ENCODE data around the gene MAP3K14.
"Not testable (repeated sequence)": the region's sequence is repeated elsewhere in the genome, so short reads cannot be mapped to it uniquely, and the experiment has no call there.

MAP3K14 gene

GRCh38 chr17:45302220-45302619 lies 14.6 kb downstream of the MAP3K14 start:
- DNase-seq (ENCODE audit: low read depth in 4 of 4, low spot score in 1 of 4): not testable (repeated sequence)

- DNase-seq (ENCODE audit: low read depth in 4 of 4, low spot score in 1 of 4): no peak
These were observed 15.1 kb downstream of the MAP3K14 start for GRCh38 chr17:45301674-45302073.

- no peak for DNase-seq (ENCODE audit: low read depth in 4 of 4, low spot score in 1 of 4)
These were observed 16.6 kb downstream of the MAP3K14 start for GRCh38 chr17:45300060-45300751.

GRCh38 chr17:45299361-45299760 lies 17.5 kb downstream of the MAP3K14 start:
- DNase-seq (ENCODE audit: low read depth in 4 of 4, low spot score in 1 of 4): no peak

- DNase-seq (ENCODE audit: low read depth in 4 of 4, low spot score in 1 of 4): no peak
These were observed 18.1 kb downstream of the MAP3K14 start for GRCh38 chr17:45298546-45299285.

DNA sequence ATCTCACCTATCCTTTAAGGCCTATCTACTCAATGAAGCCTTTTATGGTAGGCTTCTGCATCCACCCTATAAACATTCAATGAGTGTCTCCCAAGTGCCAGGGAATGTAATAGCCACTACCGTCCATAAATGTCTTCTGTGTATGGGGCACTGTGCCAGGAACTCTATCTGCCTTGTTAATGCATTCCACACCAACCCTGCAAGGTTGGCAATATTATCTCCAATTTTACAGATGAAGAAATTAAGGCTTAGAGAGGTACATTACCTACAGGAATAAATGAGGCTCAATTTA lies 20.0 kb downstream of the MAP3K14 start:
- no peak for DNase-seq (ENCODE audit: low read depth in 4 of 4, low spot score in 1 of 4)

DNA sequence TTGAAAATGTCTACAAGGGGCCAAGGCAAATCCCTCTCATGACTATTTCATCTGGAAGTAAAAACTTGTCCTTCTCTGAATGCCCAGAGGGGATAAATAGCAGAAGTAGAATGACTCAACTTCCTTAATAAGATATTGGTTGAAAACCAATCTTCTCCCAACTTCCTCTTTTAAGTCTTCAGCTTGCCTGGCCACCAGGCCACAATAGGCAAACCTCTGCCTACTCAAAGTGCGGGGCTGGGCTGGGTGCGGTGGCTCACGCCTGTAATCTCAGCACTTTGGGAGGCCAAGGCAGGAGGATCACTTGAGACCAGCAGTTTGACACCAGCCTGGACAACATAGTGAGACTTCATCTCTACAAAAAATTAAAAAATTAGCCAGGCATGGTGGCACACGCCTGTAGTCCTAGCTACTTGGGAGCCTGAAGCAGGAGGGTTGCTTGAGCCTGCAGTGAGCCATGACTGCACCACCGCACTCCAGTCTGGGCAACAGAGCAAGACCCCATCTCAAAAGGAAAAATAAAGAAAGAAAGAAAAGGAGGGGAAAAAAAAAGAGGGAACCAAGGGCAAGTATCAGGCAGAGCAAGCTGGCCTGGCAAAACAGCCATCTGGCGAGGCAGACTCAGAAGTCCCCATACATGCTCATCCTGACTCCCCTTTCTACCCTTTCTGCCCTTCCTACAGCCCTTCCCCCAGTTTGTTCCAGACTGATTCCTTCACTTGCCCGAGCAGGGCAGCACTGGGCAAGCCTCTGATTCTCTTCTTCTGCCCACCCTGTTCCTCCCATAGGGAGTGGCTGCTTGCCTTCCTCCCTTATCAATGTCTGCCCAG lies 20.6 kb downstream of the MAP3K14 start:
- DNase-seq (ENCODE audit: low read depth in 4 of 4, low spot score in 1 of 4): no peak

DNA sequence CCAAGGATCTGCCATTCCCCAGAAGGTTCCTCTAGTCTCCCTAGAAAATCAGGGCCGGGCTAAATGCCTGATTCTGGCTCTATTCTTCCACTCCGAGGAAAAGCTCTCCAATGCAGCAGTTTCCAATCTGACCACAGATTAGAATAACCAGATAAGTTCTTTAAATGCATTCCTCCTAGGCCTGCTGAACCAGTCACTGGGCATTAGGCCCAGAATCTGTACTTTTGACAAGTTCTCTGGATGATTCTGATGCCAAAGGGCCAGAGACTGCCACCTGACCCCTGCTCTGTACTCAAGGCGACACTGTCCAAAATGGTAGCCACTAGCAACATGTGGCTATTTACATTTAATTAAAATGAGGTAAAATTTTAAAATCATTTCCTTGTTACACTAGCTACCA lies 22.3 kb downstream of the MAP3K14 start:
- DNase-seq (ENCODE audit: low read depth in 4 of 4, low spot score in 1 of 4): no peak

GRCh38 chr17:45293413-45294211 lies 23.2 kb downstream of the MAP3K14 start:
- no peak for DNase-seq (ENCODE audit: low read depth in 4 of 4, low spot score in 1 of 4)

GRCh38 chr17:45292696-45293412 lies 24.0 kb downstream of the MAP3K14 start:
- no peak for DNase-seq (ENCODE audit: low read depth in 4 of 4, low spot score in 1 of 4)

DNA sequence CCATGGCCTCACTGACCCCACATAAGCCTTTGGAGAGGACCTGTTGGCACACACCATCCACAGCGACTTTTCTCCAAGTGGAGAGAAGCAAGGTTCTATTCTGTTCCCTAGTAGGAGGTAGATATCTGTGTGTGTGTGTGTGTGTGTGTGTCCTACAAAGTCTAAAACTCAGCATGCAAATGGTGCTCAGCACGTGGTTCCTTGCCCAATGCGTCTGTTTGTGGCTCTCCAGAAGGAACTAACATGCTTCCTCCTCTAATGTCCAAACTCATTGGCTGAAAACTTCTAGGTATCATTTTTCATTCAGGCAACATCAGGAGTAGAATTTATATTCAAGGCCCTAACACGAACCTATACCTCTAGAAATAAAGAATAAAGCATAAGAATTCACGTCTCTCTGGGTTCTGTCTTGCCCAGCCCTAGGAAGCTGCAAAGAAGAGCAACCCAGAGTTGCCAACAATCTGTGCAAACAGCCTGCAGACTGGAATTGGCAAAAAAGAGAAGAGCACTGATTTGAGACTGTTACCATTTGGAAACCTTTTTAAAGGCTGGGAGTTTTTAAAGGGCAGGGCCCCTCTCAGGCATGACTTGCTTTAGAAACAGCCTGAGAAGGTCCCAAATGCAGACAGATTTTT lies 25.5 kb downstream of the MAP3K14 start:
- no peak for DNase-seq (ENCODE audit: low read depth in 4 of 4, low spot score in 1 of 4)

DNA sequence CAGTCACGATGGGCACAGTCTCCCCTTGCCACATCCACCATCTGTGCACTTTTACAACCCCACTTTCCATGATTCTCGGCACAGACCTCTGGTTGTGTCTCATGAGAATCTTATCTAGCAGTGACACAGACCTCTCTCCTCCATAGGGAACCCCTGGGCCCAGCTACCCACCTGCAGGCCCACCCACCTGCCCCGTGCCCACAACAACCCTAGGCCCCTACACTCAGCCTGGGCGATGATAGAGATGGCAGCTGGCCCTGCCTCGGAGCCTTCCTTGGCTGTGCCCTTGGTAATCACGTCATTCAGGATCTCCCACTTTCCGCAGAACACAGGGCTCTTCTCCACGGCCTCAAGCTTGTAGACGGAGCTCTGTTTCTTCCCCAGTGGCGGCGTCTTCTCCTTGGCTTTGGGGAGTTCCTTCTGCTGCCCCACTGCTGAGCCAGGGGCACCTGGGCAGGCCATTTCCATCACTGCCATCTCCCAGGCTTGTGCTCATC lies 26.5 kb downstream of the MAP3K14 start:
- DNase-seq (ENCODE audit: low read depth in 4 of 4, low spot score in 1 of 4): no peak

DNA sequence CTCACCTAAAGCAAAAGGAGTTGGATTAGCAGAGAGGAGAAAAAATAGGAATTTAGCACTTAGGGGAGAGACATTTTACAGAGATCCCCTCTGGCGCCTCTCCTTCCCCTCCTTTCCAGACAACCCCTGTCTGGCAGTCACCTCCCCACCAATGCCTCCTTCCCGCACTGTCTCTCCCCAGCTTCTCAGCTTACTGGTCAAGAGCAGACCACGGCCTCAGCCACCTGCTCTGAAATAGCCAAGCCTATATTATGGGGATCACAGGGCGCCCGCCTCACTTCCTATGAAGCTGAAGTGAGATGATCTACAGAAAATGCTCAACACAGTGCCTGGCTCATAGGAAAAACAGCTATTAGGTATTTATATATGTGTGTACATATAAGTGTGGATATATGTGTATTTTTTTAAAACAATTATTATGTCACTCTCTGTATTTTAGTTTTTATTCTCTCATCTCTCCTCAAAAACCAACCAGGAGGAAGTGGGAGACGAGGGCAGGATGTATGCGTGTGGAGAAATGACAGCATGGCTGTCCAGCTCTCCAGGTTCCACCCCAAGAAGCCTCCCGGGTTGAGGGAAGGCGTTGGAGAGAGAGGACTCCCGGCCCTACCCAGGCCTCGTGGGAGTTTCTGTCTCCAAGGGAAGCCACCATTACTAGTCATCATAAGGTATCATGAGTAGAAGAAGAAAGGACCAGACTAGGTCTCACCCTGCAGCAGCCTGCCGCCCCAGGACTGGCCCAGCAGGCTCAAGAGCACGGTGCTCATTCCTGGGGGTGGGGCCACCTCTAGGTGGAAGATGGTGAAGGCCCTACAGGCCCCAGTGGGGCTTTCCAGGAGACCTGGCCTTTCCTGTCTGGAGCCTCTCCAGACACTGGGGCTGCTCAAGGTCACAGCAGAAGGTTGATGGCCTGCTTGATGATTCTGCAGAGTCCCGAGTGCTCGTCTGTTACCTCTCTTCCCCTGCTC lies 27.2 kb downstream of the MAP3K14 start:
- no peak for DNase-seq (ENCODE audit: low read depth in 4 of 4, low spot score in 1 of 4)

DNA sequence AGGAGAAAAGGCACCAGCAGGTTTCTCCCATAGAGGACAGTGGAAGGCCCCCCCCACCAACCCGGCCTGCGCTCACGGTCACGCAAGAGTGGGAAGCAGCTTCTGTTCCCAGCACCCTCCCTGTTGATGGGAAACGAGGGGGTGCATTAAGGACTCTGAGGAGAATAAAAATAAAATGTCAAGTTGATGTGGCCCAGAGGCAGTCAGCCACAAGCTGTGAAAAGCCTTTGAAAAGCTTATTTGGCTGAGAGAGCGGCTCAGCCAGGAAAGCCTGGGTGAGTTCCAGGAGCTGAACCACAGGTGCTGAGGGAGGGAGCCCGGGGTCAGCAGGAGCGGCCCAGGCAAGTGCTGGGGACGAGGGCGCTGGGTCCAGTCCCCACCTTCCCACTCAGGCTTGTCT lies 28.0 kb downstream of the MAP3K14 start:
- no peak for DNase-seq (ENCODE audit: low read depth in 4 of 4, low spot score in 1 of 4)

DNA sequence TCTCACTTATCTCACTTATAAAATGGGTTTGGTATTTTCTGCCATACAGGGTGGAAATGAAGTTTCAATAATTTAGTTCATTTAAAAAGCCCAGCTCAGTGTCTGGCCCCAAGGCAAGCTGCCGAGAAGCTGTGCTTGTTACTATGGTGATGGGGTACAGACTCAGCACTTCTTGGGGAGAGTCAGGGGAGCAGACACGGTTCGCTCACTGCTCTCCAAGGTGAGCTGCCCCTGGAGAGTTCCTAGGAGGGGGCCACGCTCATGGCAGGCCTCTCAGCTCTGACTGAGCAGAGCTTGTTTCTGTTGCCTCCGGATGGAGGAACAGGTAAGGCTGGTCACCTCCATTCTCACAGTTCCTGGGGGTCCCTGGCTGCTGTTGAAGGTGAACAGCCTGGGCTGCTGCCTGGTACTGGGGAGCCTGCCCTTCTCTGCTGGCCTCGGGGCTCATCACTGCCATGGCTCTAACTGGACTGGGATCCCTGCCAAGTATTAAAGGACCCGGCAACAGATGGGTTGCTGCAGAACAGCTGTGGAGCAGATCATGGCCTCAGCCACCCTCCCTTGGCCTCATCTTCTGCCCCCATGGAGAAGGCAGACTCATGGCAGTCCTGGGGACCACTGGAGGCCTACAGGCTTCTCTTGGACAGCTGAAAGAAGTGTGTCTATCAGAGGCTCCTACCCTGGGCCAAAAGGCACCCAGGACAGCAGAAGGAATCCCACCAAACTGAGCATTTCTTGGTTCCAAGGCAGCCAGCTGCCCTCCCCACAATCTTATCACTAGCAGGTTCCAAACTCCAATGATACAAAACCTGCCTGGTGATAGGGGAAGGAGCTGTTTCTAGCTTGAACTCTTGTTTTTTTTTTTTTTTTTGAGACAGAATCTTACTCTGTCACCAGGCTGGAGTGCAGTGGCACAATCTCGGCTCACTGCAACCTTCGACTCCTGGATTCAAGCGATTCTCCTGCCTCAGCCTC lies 29.0 kb downstream of the MAP3K14 start:
- no peak for DNase-seq (ENCODE audit: low read depth in 4 of 4, low spot score in 1 of 4)

DNA sequence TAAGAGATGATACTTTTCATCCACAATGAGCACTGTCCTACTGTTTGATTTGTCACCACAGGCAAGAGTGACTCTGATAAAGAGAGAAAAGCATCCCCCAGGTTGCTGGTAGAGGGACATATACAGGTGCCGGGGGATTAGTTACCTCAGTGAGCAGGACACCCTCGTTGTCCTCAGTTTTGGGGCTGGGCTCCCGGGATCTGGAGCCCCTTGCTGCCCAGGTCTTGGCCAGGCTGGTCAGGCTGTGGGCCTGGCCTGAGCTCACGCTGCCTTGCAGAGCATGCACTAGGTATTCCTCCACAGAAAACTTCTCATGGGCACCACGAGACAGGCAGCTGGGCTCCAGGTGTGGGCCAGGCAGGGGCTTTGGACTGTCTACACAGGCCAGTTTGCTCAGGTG lies 30.5 kb downstream of the MAP3K14 start:
- DNase-seq (ENCODE audit: low read depth in 4 of 4, low spot score in 1 of 4): no peak

Measured in stimulated activated CD4-positive, alpha-beta T cell treated with anti-CD3 and anti-CD28 coated beads, Interleukin-1b, Interleukin-23, amount 100 ng/mL, for 24 hours (primary cell).